Middle frontal gyrus (tissue), 1 donor: ENCODE results near the gene KCTD15.

ENCODE experiments used
- DNase-seq: peaks from one replicate; pipeline ENCODE4 v3.0.0-alpha.2; 2015; ENCODE audit warnings: low spot score; ENCODE audit errors: extremely low spot score

Gene KCTD15

GRCh38 chr19:33771384-33772101 is 25.1 kb upstream of the KCTD15 start:
- DNase-seq = peak; percentile 50

GRCh38 chr19:33772102-33772857 is 24.4 kb upstream of the KCTD15 start:
- no peak for DNase-seq

GRCh38 chr19:33772858-33773180 is 23.9 kb upstream of the KCTD15 start:
- no peak for DNase-seq

GRCh38 chr19:33773704-33774624 is 22.7 kb upstream of the KCTD15 start:
- no peak for DNase-seq

- DNase-seq = no peak
Measured at GRCh38 chr19:33774751-33775150, 21.9 kb upstream of the KCTD15 start.

GRCh38 chr19:33775731-33776487 is 20.8 kb upstream of the KCTD15 start:
- DNase-seq = no peak

GRCh38 chr19:33777351-33777750 is 19.3 kb upstream of the KCTD15 start:
- DNase-seq = no peak

GRCh38 chr19:33777753-33778088 is 18.9 kb upstream of the KCTD15 start:
- DNase-seq = no peak

GRCh38 chr19:33778089-33778791 is 18.4 kb upstream of the KCTD15 start:
- peak; percentile 75 for DNase-seq

GRCh38 chr19:33779849-33780248 is 16.8 kb upstream of the KCTD15 start:
- no peak for DNase-seq

GRCh38 chr19:33780251-33780650 is 16.4 kb upstream of the KCTD15 start:
- no peak for DNase-seq

- DNase-seq = no peak
Measured at GRCh38 chr19:33780746-33781145, 15.9 kb upstream of the KCTD15 start.

GRCh38 chr19:33781415-33781935 is 15.2 kb upstream of the KCTD15 start:
- DNase-seq = no peak

- DNase-seq = no peak
Measured at GRCh38 chr19:33781996-33782395, 14.7 kb upstream of the KCTD15 start.

- no peak for DNase-seq
Measured at GRCh38 chr19:33784432-33784831, 12.2 kb upstream of the KCTD15 start.

GRCh38 chr19:33785795-33786194 is 10.9 kb upstream of the KCTD15 start:
- no peak for DNase-seq

GRCh38 chr19:33788676-33789075 is 8.0 kb upstream of the KCTD15 start:
- DNase-seq = no peak

GRCh38 chr19:33789344-33789743 is 7.3 kb upstream of the KCTD15 start:
- no peak for DNase-seq

GRCh38 chr19:33794683-33795369 is 1.8 kb upstream of the KCTD15 start:
- DNase-seq = no peak
